Right hindlimb (tissue), 1 donor: ENCODE measurements around the gene GPR180.

Experiments
- DNase-seq: peaks from one replicate; pipeline ENCODE4 v3.0.0-alpha.2; 2018

GPR180 gene

DNA sequence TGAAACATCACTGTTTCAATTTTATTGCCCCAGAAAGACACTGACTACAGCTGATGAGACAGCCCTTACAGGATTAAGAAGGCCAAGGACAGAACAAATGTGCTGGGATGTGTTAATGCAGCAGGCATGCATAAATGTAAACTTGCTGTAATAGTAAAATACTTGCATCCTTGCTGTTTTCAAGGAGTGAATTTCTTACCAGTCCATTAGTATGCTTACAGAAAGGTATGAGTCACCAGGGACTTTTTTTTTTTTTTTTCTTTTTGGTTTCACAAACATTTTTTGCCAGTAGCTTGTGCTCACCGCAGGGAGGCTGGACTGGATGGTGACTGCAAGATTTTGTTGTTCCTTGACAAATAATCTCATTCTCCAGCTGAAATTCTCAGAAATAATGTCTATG is 55.1 kb downstream of the GPR180 start:
- DNase-seq: no peak

DNA sequence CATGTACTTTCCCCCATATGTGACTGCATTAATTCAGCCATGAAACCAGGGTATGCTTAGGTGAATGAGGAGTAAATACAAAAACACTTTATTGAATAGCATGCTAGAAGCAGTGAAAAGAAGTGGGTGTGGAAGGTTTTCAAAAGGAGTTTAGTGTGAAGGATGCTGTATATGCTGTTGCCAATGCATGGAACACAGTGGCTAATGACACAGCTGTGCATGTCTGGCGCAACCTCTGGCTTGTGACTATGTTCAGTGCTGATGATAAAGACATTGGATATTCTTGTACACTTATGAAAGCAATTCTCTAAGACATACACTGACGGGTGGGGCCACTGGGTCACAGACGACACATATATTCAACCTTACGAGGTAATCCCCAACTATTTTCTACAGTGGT is 55.5 kb downstream of the GPR180 start:
- DNase-seq: no peak

DNA sequence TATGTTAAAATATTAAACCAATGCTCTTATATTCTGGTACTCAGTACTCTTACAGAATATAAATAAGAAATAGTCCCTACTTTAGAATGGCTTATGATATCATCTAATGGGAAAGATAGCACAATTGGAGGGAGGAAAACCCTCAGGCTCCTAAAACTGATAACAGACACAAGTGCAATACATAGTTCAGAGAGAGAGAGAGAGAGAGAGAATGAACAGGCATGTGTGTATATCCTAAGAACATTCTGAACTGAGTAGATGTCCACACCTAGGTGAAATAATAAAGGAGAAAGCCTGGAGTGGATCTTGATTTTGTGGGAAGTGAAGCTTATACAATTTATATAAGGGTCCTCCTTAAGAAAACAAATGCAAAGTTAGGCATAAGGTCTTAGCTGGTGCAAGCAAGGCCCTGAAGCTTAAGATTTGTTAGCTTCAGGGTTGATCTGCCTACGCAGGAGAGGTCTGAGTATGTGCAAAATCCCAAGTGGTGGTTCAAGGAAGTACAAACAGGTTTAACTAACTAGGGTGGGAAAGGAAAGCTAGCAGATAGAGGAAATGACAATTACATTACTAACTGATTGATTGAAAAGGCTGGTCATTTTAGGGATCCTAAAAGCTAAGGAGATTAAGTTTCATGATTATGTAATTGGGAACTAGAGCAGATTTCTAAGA is 57.4 kb downstream of the GPR180 start:
- DNase-seq: no peak

DNA sequence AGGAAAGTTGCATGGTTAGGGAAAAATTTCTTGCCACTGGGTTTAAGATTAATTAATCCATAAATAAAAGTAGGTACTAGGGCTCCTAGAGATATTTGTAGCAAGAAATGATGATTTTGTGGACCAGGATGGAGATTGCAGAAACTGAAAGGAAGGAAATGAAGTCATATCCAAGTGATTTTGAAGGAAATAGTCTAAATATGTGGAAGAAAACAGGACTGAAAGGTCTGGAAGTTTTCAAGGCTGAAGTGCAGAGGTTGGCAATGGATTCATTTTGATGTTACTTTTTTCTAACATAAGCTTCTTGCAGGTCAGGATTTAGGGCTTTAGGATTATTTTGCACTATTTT is 57.9 kb downstream of the GPR180 start:
- DNase-seq: no peak

DNA sequence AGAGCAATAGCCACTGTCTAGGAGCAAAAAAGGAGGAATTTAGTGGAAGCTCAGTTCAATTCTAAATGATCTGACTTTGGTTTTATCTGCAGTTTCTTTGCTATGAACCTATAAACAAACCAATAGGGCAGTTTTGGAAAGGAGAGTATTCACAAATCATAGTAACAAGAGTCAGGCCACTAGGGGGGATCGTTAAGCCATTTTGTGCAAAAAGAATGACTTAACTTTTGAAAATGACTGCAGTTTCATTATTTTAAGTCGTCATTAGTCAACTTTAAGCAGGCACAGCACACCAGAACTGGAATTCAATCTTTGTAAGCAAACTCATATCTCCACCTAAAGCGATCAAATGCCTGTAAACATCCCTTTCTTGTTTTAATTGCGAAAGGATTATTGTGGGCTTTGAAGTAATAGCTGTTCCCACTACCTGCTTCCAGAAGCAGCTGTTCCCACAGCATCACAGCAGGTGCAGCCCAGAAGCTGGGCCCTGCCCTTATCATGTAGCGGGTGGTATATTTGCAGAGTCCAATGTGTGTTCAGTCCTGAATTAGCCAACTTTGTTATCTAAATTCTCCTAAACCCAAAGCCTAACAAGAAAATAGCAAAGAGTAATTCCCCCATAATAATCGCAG is 59.2 kb downstream of the GPR180 start:
- DNase-seq: no peak

DNA sequence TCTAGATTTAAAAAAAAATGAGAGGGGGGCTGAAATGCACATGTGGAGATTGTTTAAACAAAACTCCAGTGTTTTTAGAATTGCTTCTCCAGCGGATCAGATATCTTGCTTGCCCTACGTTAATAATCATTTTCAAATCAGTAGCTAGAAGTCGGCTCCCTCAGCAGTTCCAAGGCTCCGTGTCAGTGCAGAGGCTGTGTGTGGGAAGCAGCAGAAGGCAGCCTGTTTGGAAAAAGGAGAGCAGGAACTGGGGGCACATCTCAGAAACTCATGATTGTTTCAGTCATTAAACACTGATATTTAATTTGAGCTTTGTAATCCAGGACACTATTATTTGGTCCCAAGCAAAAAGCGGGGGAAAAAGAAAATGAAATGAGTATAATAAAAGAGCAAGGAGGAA is 59.7 kb downstream of the GPR180 start:
- no peak for DNase-seq

DNA sequence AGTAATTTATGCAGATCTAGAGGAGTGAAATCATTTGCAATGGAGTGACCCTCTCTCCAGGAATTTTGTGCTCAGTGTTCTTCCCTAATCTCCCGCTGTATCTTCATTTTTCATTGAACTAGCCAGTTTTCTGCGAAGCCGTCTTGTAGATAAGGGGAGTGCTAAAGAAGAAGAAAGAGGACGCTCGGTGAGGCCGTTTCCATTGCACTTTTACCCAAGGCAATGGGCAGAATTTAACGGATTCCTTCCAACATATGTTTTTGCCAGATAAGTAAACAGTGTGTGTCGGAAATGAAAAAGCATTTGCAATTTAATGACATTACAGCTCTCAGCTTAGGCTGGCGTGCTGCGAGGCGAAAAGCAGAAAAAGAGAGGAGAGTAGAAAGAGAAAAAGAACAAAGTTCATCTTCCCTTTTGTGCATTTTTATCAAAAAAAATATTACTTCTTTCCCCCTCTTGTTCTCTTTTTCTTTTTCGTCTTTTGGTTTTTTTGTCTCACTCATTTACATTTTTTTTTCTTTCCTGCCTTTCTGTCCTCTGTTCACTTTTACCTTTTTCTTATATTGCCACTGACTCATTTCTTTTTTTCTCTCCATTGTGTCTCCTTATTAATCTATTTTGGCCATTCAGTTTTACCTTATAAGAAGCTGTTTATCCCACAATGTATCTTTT is 60.8 kb downstream of the GPR180 start:
- DNase-seq: no peak

DNA sequence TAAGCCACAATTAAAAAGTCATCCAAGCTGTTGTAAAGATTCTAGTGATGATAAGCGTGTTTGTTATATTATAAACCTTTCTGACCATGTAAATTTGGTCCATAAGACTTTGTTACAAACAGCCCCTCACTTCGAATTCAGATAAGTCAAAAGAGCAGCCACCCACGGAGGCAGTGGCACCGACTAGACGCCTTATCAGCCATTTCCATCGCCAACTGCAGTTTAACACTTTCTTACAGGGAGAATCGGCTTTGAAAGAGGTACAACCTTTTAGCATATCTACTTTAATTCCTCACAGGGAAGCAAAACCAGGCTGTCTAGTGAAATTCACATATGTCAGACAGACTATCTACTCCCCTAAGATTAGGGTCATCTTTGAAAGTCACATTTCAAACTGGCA is 63.2 kb downstream of the GPR180 start:
- DNase-seq: no peak

DNA sequence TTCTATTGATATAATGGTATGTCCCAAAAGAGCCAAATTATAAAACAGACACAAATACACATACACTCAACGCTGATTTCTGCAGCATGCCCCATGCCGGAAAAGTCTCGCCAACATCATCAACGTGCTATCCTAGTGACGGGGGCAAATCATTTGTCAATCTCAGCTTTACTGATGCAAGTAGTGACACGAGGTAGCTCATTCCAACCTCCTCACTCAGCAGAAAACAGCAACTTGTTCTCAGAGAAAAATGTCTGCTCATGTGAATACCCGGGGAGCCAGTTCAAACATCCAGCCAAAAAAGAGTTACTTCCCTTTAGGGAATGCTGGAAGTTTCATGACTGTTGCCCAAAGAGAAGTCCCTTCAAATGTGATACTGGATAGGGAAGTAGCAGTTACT is 64.4 kb downstream of the GPR180 start:
- DNase-seq: no peak

DNA sequence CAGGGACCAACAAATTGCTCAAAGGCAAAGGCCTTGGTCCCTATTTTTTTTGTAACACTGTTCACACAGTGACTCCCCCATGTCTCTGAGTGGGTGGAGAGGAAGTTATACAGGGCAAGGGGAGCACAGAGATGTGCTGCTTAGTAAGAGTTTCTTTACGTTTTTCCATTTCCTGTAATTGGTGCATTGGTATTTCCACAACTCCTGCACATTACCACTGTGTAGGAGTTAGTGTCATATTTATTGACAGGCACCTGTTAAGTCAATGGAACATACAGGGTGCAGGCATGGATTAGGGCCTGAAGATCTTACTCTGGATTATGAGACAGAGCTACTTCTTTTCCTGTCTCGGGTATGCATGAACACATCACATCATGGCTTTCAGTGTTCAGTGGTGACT is 65.5 kb downstream of the GPR180 start:
- no peak for DNase-seq

DNA sequence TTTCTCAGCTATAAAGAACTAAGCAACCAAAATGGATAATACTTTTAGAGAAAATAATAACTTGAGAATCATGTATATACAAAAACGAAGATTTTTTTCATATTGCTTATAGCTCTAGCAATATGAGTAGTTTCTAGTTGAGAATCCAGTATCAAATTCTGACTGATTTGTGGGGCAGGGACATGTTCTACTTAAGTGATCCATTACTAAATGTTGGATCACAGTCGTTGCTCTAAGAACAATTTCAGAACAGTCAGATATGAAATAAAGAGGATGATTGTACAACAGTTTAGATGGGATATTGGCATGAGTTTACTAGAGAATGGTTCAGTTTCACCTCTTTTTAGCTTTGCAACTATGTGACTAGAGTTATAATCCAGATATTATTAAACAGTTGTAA is 70.7 kb downstream of the GPR180 start:
- DNase-seq: no peak

DNA sequence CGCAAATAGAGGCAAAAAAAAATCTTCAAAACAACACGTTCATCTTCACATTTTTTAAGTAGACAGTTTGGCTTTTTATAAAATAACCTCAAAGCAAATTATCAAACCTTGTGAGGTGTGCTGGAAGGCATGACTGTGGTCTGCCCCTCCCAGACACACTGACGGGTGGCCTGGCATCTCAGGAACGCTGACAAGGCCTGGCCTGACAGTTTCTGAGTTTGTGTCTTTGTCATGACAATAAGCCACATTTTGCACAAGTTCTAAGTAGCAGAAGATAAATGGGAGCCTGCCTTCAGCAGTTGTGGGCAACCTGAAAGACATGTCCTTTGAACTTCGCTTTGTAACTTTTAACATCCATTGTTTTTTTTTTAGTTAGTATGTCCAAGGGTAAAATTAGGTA is 72.2 kb downstream of the GPR180 start:
- no peak for DNase-seq

DNA sequence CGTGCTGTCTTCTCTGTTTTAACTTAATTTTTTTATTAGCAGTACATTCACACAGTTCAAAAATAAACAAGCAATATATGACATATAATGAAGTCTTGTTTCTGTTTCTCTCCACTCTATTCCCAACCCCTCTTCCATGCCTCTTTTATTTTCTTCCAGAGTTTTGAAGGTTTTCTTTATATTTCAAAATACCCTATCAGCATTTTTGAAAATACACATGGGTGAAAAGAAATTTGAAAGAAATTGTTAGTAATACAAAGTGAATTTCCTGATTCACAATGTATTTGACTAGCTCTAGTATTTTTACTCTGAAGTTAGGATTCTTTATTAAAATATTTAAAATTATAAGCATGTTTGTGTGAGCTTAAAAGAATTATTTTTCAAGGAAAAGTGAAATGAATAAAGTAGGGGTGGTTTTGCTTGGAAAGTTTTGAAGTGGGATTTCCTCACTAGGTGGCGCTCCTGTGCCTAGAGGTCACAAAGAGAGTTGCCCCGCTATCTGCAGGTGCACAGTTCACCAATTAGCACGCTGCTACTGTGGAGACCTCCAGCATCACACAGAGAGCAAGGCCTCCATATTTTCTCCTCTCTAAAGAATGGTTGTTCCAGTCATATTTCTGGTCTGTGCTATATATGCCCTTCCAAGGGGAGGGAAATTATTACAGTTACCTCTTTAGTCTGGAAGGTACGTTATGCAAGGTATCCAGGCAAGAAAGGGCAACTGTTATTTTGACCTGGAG is 73.1 kb downstream of the GPR180 start:
- no peak for DNase-seq

DNA sequence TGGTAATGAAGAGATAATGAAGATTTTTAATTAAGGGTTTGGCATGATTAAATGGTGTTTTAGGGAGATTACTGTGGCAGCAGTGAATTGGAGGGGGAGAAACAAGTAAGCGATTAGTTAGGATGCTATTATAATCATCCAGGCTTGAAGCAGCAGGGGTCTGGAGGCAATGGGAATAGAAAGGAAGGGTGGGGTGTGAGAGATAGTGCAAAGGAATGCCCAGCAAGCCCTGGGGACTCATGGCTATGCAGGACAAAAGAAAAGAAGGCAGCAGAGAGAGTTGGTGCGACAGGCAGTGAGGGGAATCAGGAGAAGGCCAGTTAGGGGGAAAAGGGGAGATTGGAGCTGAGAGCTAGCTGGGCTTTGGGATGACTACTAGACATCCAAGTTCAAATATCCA is 76.1 kb downstream of the GPR180 start:
- no peak for DNase-seq

DNA sequence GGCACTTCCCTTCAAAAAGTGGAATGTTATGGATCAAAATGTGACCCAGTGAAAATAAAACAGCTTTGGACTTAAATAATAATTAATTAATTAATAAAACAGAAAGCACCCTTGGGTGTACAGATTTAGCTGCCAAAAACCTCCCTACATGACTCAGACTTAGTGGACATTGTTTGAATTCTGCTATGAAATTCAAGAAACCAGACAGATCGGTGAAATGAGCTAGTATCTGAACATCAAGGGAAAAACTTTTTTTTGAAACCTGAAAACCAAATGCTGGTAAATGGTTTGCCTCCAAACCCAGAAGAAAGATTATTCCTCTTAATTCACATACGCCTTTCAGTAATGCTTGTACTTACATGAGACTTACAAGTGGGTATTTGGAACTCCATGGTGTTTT is 77.2 kb downstream of the GPR180 start:
- no peak for DNase-seq

DNA sequence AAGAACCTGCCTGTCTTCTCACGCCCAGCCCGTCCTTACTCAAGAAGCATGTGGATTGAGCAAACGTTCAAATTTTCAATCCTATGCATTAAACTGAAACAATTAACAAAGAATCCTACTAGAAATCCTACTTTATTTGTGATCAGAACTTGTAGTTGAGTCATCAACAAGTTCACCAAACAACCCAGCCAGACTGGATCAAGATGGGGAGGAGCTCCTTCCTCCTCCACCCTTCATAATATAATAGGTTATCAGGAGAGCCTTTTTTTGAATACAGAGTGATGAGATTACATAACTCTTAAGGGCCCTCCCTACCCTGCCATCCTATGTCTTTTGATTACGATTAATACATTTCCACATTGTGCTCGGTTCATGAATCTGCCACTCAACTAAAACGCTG is 78.0 kb downstream of the GPR180 start:
- DNase-seq: no peak

DNA sequence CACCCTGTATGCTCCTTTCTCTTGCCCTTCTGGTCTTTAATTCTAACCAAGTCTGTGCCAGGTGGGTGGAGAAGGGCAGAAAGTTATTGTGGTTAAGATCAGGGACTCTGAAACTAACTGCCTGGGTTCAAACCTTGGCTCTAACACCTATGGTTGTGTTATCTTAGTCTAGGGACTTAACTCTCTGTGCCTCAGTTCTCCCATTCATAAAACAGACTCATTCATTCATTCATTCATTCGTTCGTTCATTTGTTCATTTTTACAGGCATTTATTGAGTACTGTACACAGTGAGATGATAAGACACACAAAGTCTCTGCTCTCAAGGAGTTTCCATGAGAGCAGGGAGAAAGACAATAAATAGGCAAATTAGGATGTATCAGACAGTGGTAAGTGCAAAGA is 80.6 kb downstream of the GPR180 start:
- no peak for DNase-seq

DNA sequence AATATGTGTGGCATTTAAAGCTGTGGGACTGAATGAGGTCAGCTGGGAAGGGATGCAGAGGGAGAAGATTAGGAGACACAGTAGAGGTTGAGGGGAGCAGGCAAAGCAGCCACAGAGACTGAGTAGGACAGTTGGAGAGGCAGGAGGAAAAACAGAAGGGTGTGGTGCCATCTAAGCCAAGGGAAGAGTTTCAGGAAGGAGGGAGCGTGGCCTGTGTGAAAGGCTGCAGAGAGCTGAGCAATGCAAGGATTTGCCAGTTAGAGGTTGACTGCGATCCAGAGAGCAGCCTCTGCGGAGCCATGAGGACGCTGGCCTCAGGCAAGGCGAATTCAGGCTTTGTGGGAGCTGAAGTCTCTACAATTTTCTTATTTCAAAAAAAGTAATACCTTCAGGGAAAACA is 81.8 kb downstream of the GPR180 start:
- no peak for DNase-seq
